K562 treated with DMSO at 1 percent for 12 hours (cell line): ENCODE data around the gene ADD3. TPM values are rescaled to one million over a fixed set of nuclear protein-coding genes. Genes with fewer than 3 reads are reported as not detected.

ENCODE experiments used
- total RNA-seq: library from RNA; unstranded; fragments of 300-600 nt; gene quantifications from 2 replicates; pipeline ENCODE4 v1.2.3, GENCODE V29; 2022; ENCODE audit not compliant: insufficient read depth

Gene ADD3
- 15.0 and 50.2 TPM in 2 replicates for total RNA-seq

GRCh38 chr10:110007701-110008517 is at the start of gene ADD3:
Gene ADD3, plus strand, starts transcription at chr10:110007984. Its CDS starts 92,670 bp downstream, at chr10:110100654.

Other genes starting within 250 kb of the ADD3 start
- 35.3 and 54.8 TPM in 2 replicates for gene XPNPEP1, start 84.5 kb upstream of the ADD3 start, total RNA-seq
- gene MXI1, start 199.6 kb downstream of the ADD3 start, total RNA-seq: 6.1 and 7.3 TPM in 2 replicates